Loucy (cell line): ENCODE data around the gene SH3RF3.
A peak's percentile ranks its signal among the peaks of the same experiment; 100 is the strongest.

Experiments
- H2AFZ ChIP-seq: fragments of 200-600 bp; sonication (generic); 2 replicates; pipeline ENCODE4 v1.6.0; 2016; ENCODE audit warnings: antibody characterized with exemption, mild to moderate bottlenecking, low read length, moderate library complexity
- H3F3A ChIP-seq: fragments of 200-600 bp; 2 replicates; pipeline ENCODE4 v1.6.0; 2016; ENCODE audit warnings: antibody characterized with exemption, low read depth, mild to moderate bottlenecking
- H3K27me3 ChIP-seq: fragments of 200-600 bp; sonication (generic); 2 replicates; pipeline ENCODE4 v1.6.1; 2014; ENCODE audit warnings: low read length, mild to moderate bottlenecking; ENCODE audit not compliant: insufficient read depth, poor library complexity, severe bottlenecking
- H3K36me3 ChIP-seq: fragments of 200-600 bp; sonication (generic); 2 replicates; pipeline ENCODE4 v1.6.1; 2016; ENCODE audit warnings: low read length; ENCODE audit not compliant: insufficient read depth
- H3K4me1 ChIP-seq: fragments of 200-600 bp; sonication (generic); 2 replicates; pipeline ENCODE4 v1.5.1; 2014; ENCODE audit warnings: low read length, mild to moderate bottlenecking; ENCODE audit not compliant: insufficient read depth, poor library complexity, severe bottlenecking
- H3K4me2 ChIP-seq: fragments of 200-600 bp; sonication (generic); 2 replicates; pipeline ENCODE4 v1.6.0; 2014; ENCODE audit warnings: antibody characterized with exemption, low read length, low read depth, mild to moderate bottlenecking; ENCODE audit not compliant: poor library complexity, severe bottlenecking
- H3K4me3 ChIP-seq: fragments of 200-600 bp; sonication (generic); 2 replicates; pipeline ENCODE4 v1.5.1; 2014; ENCODE audit warnings: low read length, mild to moderate bottlenecking, mixed read lengths; ENCODE audit not compliant: poor library complexity, severe bottlenecking
- H3K79me2 ChIP-seq: fragments of 200-600 bp; sonication (generic); 2 replicates; pipeline ENCODE4 v1.6.1; 2014; ENCODE audit warnings: low read length; ENCODE audit not compliant: insufficient read depth
- H3K9ac ChIP-seq: fragments of 200-600 bp; sonication (generic); 2 replicates; pipeline ENCODE4 v1.6.0; 2014; ENCODE audit warnings: mild to moderate bottlenecking, low read depth, low read length, moderate library complexity; ENCODE audit not compliant: poor library complexity, severe bottlenecking
- H3K9me2 ChIP-seq: fragments of 200-600 bp; sonication (generic); replicated peaks from 2 replicates; pipeline ENCODE4 v1.6.1; 2016; ENCODE audit warnings: low read depth, low read length, mixed read lengths
- H3K9me3 ChIP-seq: fragments of 200-600 bp; sonication (generic); 2 replicates; pipeline ENCODE4 v1.6.1; 2014; ENCODE audit warnings: mild to moderate bottlenecking, antibody characterized with exemption, low read length, low read depth; ENCODE audit not compliant: insufficient read depth
- H4K20me1 ChIP-seq: fragments of 200-600 bp; sonication (generic); 2 replicates; pipeline ENCODE4 v1.6.0; 2014; ENCODE audit warnings: antibody characterized with exemption, low read length, mild to moderate bottlenecking; ENCODE audit not compliant: insufficient read depth, poor library complexity, severe bottlenecking
- EZH2phosphoT487 ChIP-seq: fragments of 200-600 bp; IDR thresholded peaks from 2 replicates; pipeline ENCODE4 v1.6.1; 2018; ENCODE audit warnings: antibody characterized with exemption, mild to moderate bottlenecking, moderate library complexity, borderline replicate concordance
- TF ChIP-seq, protein P1 (sequence below): fragments of 200-600 bp; sonication (generic); conservative IDR thresholded peaks from 2 replicates; pipeline ENCODE4 v1.5.1; 2014; ENCODE audit warnings: mild to moderate bottlenecking, antibody characterized with exemption, low read length

Gene SH3RF3

DNA sequence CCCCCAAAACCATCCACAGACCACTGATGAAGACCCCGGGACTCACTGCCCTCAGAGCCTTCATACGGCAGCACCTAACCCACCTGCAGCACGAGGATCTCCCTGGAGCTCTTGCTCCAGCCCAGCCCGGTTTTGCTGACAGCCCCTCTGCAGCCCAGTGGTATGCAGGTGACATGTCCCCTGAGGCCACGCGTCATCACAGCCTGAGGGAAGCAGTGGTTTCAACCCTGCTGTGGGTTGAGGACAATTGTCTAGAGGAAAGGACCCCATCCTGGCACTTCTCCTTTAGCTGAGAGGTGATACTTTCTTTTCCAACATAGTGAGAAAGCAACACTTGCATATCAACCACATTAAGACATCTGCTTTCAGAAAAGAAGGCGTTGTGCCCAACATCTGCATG is 350.8 kb downstream of the SH3RF3 start:
- Histone ChIP-seq H3K36me3 (no peaks in the 10 kb centered on the region), H2AFZ (no peak overlapping the region), H3K27me3 (no peaks in the 10 kb centered on the region), H4K20me1 (no peaks in the 10 kb centered on the region), H3K9ac (no peak overlapping the region), H3K9me2 (no peaks in the 10 kb centered on the region), H3K9me3 (no peaks in the 10 kb centered on the region), H3K79me2 (no peaks in the 10 kb centered on the region), H3F3A (no peaks in the 10 kb centered on the region), H3K4me2 (peak overlapping the region; percentile 7), H3K4me1 (peaks cover 38% of the 10 kb centered on the region), H3K4me3 (no peak overlapping the region)
- TF ChIP-seq, protein P1, sequence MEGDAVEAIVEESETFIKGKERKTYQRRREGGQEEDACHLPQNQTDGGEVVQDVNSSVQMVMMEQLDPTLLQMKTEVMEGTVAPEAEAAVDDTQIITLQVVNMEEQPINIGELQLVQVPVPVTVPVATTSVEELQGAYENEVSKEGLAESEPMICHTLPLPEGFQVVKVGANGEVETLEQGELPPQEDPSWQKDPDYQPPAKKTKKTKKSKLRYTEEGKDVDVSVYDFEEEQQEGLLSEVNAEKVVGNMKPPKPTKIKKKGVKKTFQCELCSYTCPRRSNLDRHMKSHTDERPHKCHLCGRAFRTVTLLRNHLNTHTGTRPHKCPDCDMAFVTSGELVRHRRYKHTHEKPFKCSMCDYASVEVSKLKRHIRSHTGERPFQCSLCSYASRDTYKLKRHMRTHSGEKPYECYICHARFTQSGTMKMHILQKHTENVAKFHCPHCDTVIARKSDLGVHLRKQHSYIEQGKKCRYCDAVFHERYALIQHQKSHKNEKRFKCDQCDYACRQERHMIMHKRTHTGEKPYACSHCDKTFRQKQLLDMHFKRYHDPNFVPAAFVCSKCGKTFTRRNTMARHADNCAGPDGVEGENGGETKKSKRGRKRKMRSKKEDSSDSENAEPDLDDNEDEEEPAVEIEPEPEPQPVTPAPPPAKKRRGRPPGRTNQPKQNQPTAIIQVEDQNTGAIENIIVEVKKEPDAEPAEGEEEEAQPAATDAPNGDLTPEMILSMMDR = no peak
- TF ChIP-seq EZH2phosphoT487 = no peak

DNA sequence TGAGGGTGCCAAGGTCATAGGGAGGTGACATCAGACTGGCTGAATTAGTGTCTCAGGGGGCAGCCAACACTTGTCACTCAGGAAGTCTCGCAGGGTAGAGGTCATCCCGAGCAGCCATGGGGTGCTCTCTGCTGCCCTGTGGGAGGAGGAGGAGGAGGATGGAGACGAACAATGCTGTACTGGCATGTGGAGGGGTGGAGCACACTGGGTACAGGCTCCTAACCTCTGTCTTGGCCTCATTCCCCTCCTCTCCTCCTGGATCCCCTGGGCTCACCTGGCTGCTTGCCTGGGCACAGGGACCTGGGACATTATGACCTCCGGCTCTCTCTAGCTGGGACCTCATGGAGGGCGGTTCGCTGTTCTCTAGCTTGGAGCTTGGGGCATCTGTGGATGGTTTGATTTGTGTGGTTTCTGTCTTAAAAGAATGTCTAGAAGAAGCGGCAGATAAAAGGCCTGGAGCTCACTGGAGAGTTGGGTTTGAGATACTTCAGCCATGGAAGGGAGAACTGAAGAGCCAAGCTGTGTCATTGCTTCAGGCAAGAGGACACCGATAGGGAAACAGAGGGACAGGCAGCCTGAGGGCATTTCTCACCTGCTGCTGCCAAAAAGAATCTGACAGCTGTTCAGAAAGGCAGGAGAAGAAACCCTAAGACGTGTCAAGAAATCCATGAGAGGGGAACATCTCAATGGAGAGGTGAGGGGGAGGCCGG is 351.6 kb downstream of the SH3RF3 start:
- no peaks in the 10 kb centered on the region for H4K20me1 ChIP-seq
- no peaks in the 10 kb centered on the region for H3F3A ChIP-seq
- no peaks in the 10 kb centered on the region for H3K27me3 ChIP-seq
- H3K4me2 ChIP-seq = no peak overlapping the region
- TF ChIP-seq EZH2phosphoT487 = no peak
- TF ChIP-seq, protein P1 = no peak
- H3K4me3 ChIP-seq = no peak overlapping the region
- peaks cover 32% of the 10 kb centered on the region for H3K4me1 ChIP-seq
- H3K79me2 ChIP-seq = no peaks in the 10 kb centered on the region
- H3K9me2 ChIP-seq = no peaks in the 10 kb centered on the region
- no peak overlapping the region for H3K9ac ChIP-seq
- no peaks in the 10 kb centered on the region for H3K9me3 ChIP-seq
- no peak overlapping the region for H2AFZ ChIP-seq
- H3K36me3 ChIP-seq = no peaks in the 10 kb centered on the region

DNA sequence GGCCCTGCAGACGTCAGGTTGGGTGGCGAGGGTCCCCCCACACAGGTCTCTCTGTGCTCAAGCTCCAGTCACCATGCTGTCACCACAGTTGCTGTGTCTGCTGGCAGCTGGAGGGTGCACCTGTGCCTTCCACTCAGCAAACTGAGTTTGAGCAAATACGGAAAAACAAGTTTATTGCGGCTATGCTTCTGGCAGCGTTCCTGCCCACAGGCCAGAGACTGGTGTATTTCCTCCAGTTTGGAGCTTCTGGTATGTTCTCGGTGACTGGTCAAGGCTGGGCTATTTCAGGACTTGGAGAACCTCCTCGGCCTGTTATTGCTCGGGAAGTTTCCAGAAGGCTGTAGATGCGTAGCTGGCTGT is 352.2 kb downstream of the SH3RF3 start:
- Histone ChIP-seq H3K9ac (no peak overlapping the region), H3F3A (no peaks in the 10 kb centered on the region), H3K9me2 (no peaks in the 10 kb centered on the region), H3K4me1 (peaks cover 27% of the 10 kb centered on the region), H3K4me3 (no peak overlapping the region), H3K4me2 (no peak overlapping the region), H2AFZ (no peak overlapping the region), H4K20me1 (no peaks in the 10 kb centered on the region), H3K79me2 (no peaks in the 10 kb centered on the region), H3K9me3 (no peaks in the 10 kb centered on the region), H3K27me3 (no peaks in the 10 kb centered on the region), H3K36me3 (no peaks in the 10 kb centered on the region)
- no peak for TF ChIP-seq EZH2phosphoT487
- TF ChIP-seq, protein P1 = no peak
